LNCaP clone FGC (cell line): ENCODE results near the gene AHI1.
A peak's percentile ranks its signal among the peaks of the same experiment; 100 is the strongest.

Experiments used
- DNase-seq: peaks from one replicate; pipeline ENCODE4 v3.0.0-alpha.2; 2011; ENCODE audit warnings: low read depth
- H3K4me3 ChIP-seq: 2 replicates; pipeline ENCODE4 v1.5.1; 2011; ENCODE audit warnings: mild to moderate bottlenecking, low read depth, low read length, control low read depth
- CTCF ChIP-seq: IDR thresholded peaks from 2 replicates; pipeline ENCODE4 v1.5.1; 2012; ENCODE audit warnings: mild to moderate bottlenecking; ENCODE audit not compliant: control insufficient read depth, insufficient read depth; ENCODE audit errors: extremely low read depth

Gene AHI1

GRCh38 chr6:135419162-135419561, 78.4 kb downstream of the AHI1 start:
- DNase-seq, result no peak
- TF ChIP-seq CTCF, result no peak
- H3K4me3 ChIP-seq, result no peak overlapping the region

- no peak overlapping the region for H3K4me3 ChIP-seq
- DNase-seq, result no peak
- no peak for TF ChIP-seq CTCF
Measured at GRCh38 chr6:135418040-135418760, 79.3 kb downstream of the AHI1 start.

- TF ChIP-seq CTCF, result no peak
- DNase-seq, result no peak
- H3K4me3 ChIP-seq, result no peak overlapping the region
Measured at GRCh38 chr6:135412761-135413160, 84.8 kb downstream of the AHI1 start.

- TF ChIP-seq CTCF, result no peak
- no peak for DNase-seq
- no peak overlapping the region for H3K4me3 ChIP-seq
Measured at GRCh38 chr6:135411849-135412248, 85.7 kb downstream of the AHI1 start.

- DNase-seq, result no peak
Measured at GRCh38 chr6:135411339-135411738, 86.2 kb downstream of the AHI1 start.

GRCh38 chr6:135410856-135411255, 86.7 kb downstream of the AHI1 start:
- H3K4me3 ChIP-seq, result no peak overlapping the region

More at GRCh38 chr6:135411339-135411738, 86.2 kb downstream of the AHI1 start:
- TF ChIP-seq CTCF, result peak; percentile 39
- no peak overlapping the region for H3K4me3 ChIP-seq

More at GRCh38 chr6:135410856-135411255, 86.7 kb downstream of the AHI1 start:
- no peak for TF ChIP-seq CTCF
- DNase-seq, result no peak
